ENCODE measurements around the gene C16orf82. TPM values are rescaled to one million over a fixed set of nuclear protein-coding genes. Genes with fewer than 3 reads are reported as not detected.
"Not testable (repeated sequence)": the region's sequence is repeated elsewhere in the genome, so short reads cannot be mapped to it uniquely, and the experiment has no call there.

C16orf82 gene
- polyA plus RNA-seq, 2 donors = not detected

GRCh38 chr16:27084307-27085028 lies 17.7 kb downstream of the C16orf82 start:
- Histone ChIP-seq H3K36me3 (ENCODE audit: control insufficient read depth in 2 of 2, insufficient read depth in 2 of 2, low read length in 1 of 2) (no peaks in the 10 kb centered on the region), H3K4me3 (ENCODE audit: low read depth in 1 of 2, low read length in 2 of 2) (no peak overlapping the region), H3K27ac (ENCODE audit: low read depth in 2 of 2, low read length in 1 of 2) (no peak overlapping the region), H3K4me1 (ENCODE audit: control insufficient read depth in 2 of 2, insufficient read depth in 2 of 2, low read length in 1 of 2) (no peaks in the 10 kb centered on the region), H3K9me3 (ENCODE audit: control insufficient read depth in 2 of 2, insufficient read depth in 1 of 2, low read depth in 1 of 2, low read length in 1 of 2) (peaks cover 0 to 2% of the 10 kb centered on the region in 2 donors), H3K27me3 (ENCODE audit: control insufficient read depth in 1 of 2, insufficient read depth in 2 of 2, low read length in 2 of 2) (no peaks in the 10 kb centered on the region)
- WGBS, 2 donors = 62 to 68% methylated on average over 9 of the region's 9 CpGs

GRCh38 chr16:27085182-27085581 lies 18.5 kb downstream of the C16orf82 start:
- 63 to 64% methylated on average over 6 of the region's 6 CpGs for WGBS, 2 donors
- H3K4me1 ChIP-seq (ENCODE audit: control insufficient read depth in 2 of 2, insufficient read depth in 2 of 2, low read length in 1 of 2) = no peaks in the 10 kb centered on the region
- no peaks in the 10 kb centered on the region for H3K27me3 ChIP-seq (ENCODE audit: control insufficient read depth in 1 of 2, insufficient read depth in 2 of 2, low read length in 2 of 2)

GRCh38 chr16:27086031-27086430 lies 19.3 kb downstream of the C16orf82 start:
- not testable (repeated sequence) for H3K27ac ChIP-seq (ENCODE audit: low read depth in 2 of 2, low read length in 1 of 2); H3K27me3 ChIP-seq (ENCODE audit: control insufficient read depth in 1 of 2, insufficient read depth in 2 of 2, low read length in 2 of 2); H3K4me3 ChIP-seq (ENCODE audit: low read depth in 1 of 2, low read length in 2 of 2); H3K4me1 ChIP-seq (ENCODE audit: control insufficient read depth in 2 of 2, insufficient read depth in 2 of 2, low read length in 1 of 2); H3K36me3 ChIP-seq (ENCODE audit: control insufficient read depth in 2 of 2, insufficient read depth in 2 of 2, low read length in 1 of 2); H3K9me3 ChIP-seq (ENCODE audit: control insufficient read depth in 2 of 2, insufficient read depth in 1 of 2, low read depth in 1 of 2, low read length in 1 of 2)
- WGBS, 2 donors = 89 to 92% methylated on average over 9 of the region's 9 CpGs

More at GRCh38 chr16:27085182-27085581, 18.5 kb downstream of the C16orf82 start:
- H3K36me3 ChIP-seq (ENCODE audit: control insufficient read depth in 2 of 2, insufficient read depth in 2 of 2, low read length in 1 of 2) = no peaks in the 10 kb centered on the region
- H3K4me3 ChIP-seq (ENCODE audit: low read depth in 1 of 2, low read length in 2 of 2) = no peak overlapping the region
- peaks cover 0 to 2% of the 10 kb centered on the region in 2 donors for H3K9me3 ChIP-seq (ENCODE audit: control insufficient read depth in 2 of 2, insufficient read depth in 1 of 2, low read depth in 1 of 2, low read length in 1 of 2)
- H3K27ac ChIP-seq (ENCODE audit: low read depth in 2 of 2, low read length in 1 of 2) = no peak overlapping the region

GRCh38 chr16:27088216-27088615 lies 21.5 kb downstream of the C16orf82 start:
- no peak overlapping the region for H3K27ac ChIP-seq (ENCODE audit: low read depth in 2 of 2, low read length in 1 of 2)
- H3K9me3 ChIP-seq (ENCODE audit: control insufficient read depth in 2 of 2, insufficient read depth in 1 of 2, low read depth in 1 of 2, low read length in 1 of 2) = peaks cover 0 to 2% of the 10 kb centered on the region in 2 donors
- H3K27me3 ChIP-seq (ENCODE audit: control insufficient read depth in 1 of 2, insufficient read depth in 2 of 2, low read length in 2 of 2) = no peaks in the 10 kb centered on the region
- 39 to 60% methylated on average over 5 of the region's 5 CpGs for WGBS, 2 donors
- H3K36me3 ChIP-seq (ENCODE audit: control insufficient read depth in 2 of 2, insufficient read depth in 2 of 2, low read length in 1 of 2) = no peaks in the 10 kb centered on the region
- H3K4me1 ChIP-seq (ENCODE audit: control insufficient read depth in 2 of 2, insufficient read depth in 2 of 2, low read length in 1 of 2) = no peaks in the 10 kb centered on the region
- no peak overlapping the region for H3K4me3 ChIP-seq (ENCODE audit: low read depth in 1 of 2, low read length in 2 of 2)

- no peaks in the 10 kb centered on the region for H3K27me3 ChIP-seq (ENCODE audit: control insufficient read depth in 1 of 2, insufficient read depth in 2 of 2, low read length in 2 of 2)
- no peaks in the 10 kb centered on the region for H3K4me1 ChIP-seq (ENCODE audit: control insufficient read depth in 2 of 2, insufficient read depth in 2 of 2, low read length in 1 of 2)
- no peak overlapping the region for H3K4me3 ChIP-seq (ENCODE audit: low read depth in 1 of 2, low read length in 2 of 2)
- H3K9me3 ChIP-seq (ENCODE audit: control insufficient read depth in 2 of 2, insufficient read depth in 1 of 2, low read depth in 1 of 2, low read length in 1 of 2) = no peaks in the 10 kb centered on the region
- H3K36me3 ChIP-seq (ENCODE audit: control insufficient read depth in 2 of 2, insufficient read depth in 2 of 2, low read length in 1 of 2) = no peaks in the 10 kb centered on the region
- H3K27ac ChIP-seq (ENCODE audit: low read depth in 2 of 2, low read length in 1 of 2) = no peak overlapping the region
- 70 to 78% methylated on average over 2 of the region's 2 CpGs for WGBS, 2 donors
These were observed 29.6 kb downstream of the C16orf82 start for GRCh38 chr16:27096375-27096774.

GRCh38 chr16:27097800-27098230 lies 31.1 kb downstream of the C16orf82 start:
- no peaks in the 10 kb centered on the region for H3K4me1 ChIP-seq (ENCODE audit: control insufficient read depth in 2 of 2, insufficient read depth in 2 of 2, low read length in 1 of 2)
- 32 to 51% methylated on average over 6 of the region's 6 CpGs for whole genome bisulfite sequencing, 2 donors
- no peak overlapping the region for H3K27ac ChIP-seq (ENCODE audit: low read depth in 2 of 2, low read length in 1 of 2)
- H3K9me3 ChIP-seq (ENCODE audit: control insufficient read depth in 2 of 2, insufficient read depth in 1 of 2, low read depth in 1 of 2, low read length in 1 of 2) = no peaks in the 10 kb centered on the region
- no peaks in the 10 kb centered on the region for H3K27me3 ChIP-seq (ENCODE audit: control insufficient read depth in 1 of 2, insufficient read depth in 2 of 2, low read length in 2 of 2)
- no peaks in the 10 kb centered on the region for H3K36me3 ChIP-seq (ENCODE audit: control insufficient read depth in 2 of 2, insufficient read depth in 2 of 2, low read length in 1 of 2)
- H3K4me3 ChIP-seq (ENCODE audit: low read depth in 1 of 2, low read length in 2 of 2) = no peak overlapping the region

GRCh38 chr16:27098366-27099049 lies 31.8 kb downstream of the C16orf82 start:
- no peaks in the 10 kb centered on the region for H3K27me3 ChIP-seq (ENCODE audit: control insufficient read depth in 1 of 2, insufficient read depth in 2 of 2, low read length in 2 of 2)
- WGBS, 2 donors = 78 to 84% methylated on average over 3 of the region's 3 CpGs
- no peak overlapping the region for H3K27ac ChIP-seq (ENCODE audit: low read depth in 2 of 2, low read length in 1 of 2)
- no peaks in the 10 kb centered on the region for H3K9me3 ChIP-seq (ENCODE audit: control insufficient read depth in 2 of 2, insufficient read depth in 1 of 2, low read depth in 1 of 2, low read length in 1 of 2)
- H3K4me3 ChIP-seq (ENCODE audit: low read depth in 1 of 2, low read length in 2 of 2) = no peak overlapping the region
- no peaks in the 10 kb centered on the region for H3K4me1 ChIP-seq (ENCODE audit: control insufficient read depth in 2 of 2, insufficient read depth in 2 of 2, low read length in 1 of 2)
- H3K36me3 ChIP-seq (ENCODE audit: control insufficient read depth in 2 of 2, insufficient read depth in 2 of 2, low read length in 1 of 2) = no peaks in the 10 kb centered on the region

GRCh38 chr16:27102701-27103575 lies 36.2 kb downstream of the C16orf82 start:
- 64 to 65% methylated on average over 11 of the region's 11 CpGs for WGBS, 2 donors
- Histone ChIP-seq H3K4me1 (ENCODE audit: control insufficient read depth in 2 of 2, insufficient read depth in 2 of 2, low read length in 1 of 2) (no peaks in the 10 kb centered on the region), H3K27me3 (ENCODE audit: control insufficient read depth in 1 of 2, insufficient read depth in 2 of 2, low read length in 2 of 2) (no peaks in the 10 kb centered on the region), H3K9me3 (ENCODE audit: control insufficient read depth in 2 of 2, insufficient read depth in 1 of 2, low read depth in 1 of 2, low read length in 1 of 2) (no peaks in the 10 kb centered on the region), H3K4me3 (ENCODE audit: low read depth in 1 of 2, low read length in 2 of 2) (no peak overlapping the region), H3K27ac (ENCODE audit: low read depth in 2 of 2, low read length in 1 of 2) (no peak overlapping the region), H3K36me3 (ENCODE audit: control insufficient read depth in 2 of 2, insufficient read depth in 2 of 2, low read length in 1 of 2) (no peaks in the 10 kb centered on the region)

- WGBS, 2 donors = 86 to 100% methylated on average over 1 of the region's 1 CpG
- Histone ChIP-seq H3K4me3 (ENCODE audit: low read depth in 1 of 2, low read length in 2 of 2) (no peak overlapping the region), H3K27ac (ENCODE audit: low read depth in 2 of 2, low read length in 1 of 2) (no peak overlapping the region), H3K27me3 (ENCODE audit: control insufficient read depth in 1 of 2, insufficient read depth in 2 of 2, low read length in 2 of 2) (no peaks in the 10 kb centered on the region), H3K9me3 (ENCODE audit: control insufficient read depth in 2 of 2, insufficient read depth in 1 of 2, low read depth in 1 of 2, low read length in 1 of 2) (no peaks in the 10 kb centered on the region), H3K4me1 (ENCODE audit: control insufficient read depth in 2 of 2, insufficient read depth in 2 of 2, low read length in 1 of 2) (no peaks in the 10 kb centered on the region), H3K36me3 (ENCODE audit: control insufficient read depth in 2 of 2, insufficient read depth in 2 of 2, low read length in 1 of 2) (no peaks in the 10 kb centered on the region)
These were observed 37.2 kb downstream of the C16orf82 start for GRCh38 chr16:27103954-27104353.

Measured in esophagus (tissue), 2 donors.